OCI-LY7 (cell line): ENCODE measurements around the gene IMPACT.

Experiments
- EZH2phosphoT487 ChIP-seq: fragments of 200-600 bp; sonication (generic); IDR thresholded peaks from 2 replicates; pipeline ENCODE4 v1.6.1; 2018; ENCODE audit warnings: low read depth, borderline replicate concordance, mild to moderate bottlenecking, mixed run types, antibody characterized with exemption, low read length, moderate library complexity, mixed read lengths
- TF ChIP-seq, protein P1 (sequence below): fragments of 200-600 bp; sonication (generic); conservative IDR thresholded peaks from 2 replicates; pipeline ENCODE4 v1.5.1; 2014; ENCODE audit warnings: mild to moderate bottlenecking, antibody characterized with exemption, low read length, moderate library complexity, mixed read lengths

DNA sequence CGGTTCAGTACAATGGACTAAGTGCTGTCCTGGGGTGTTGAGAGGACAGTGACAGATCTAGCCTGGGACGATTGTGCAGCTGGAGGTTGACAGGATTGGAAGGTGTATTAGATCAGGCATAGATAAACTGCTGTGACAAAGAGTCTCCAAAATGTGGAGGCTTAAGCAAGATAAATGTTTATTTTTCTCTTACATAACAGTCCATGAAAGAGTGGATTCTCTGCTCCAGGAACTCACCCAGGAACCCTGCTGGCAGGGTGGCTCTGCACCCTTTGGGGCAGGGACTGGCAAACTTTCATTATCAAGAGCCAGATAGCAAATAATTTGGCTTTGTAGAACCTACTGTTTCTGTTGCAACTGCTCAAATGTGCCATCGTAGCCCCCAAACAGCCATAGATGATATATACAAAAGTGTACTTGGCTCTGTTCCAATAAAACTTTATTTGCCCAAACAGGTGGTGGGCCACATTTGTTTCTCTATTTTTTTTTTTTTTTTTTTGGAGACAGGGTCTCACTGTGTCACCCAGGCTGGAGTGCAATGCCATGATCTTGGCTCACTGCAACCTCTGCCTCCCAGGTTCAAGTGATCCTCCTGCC is 43.6 kb downstream of the IMPACT start:
- TF ChIP-seq EZH2phosphoT487: no peak
- TF ChIP-seq, protein P1, sequence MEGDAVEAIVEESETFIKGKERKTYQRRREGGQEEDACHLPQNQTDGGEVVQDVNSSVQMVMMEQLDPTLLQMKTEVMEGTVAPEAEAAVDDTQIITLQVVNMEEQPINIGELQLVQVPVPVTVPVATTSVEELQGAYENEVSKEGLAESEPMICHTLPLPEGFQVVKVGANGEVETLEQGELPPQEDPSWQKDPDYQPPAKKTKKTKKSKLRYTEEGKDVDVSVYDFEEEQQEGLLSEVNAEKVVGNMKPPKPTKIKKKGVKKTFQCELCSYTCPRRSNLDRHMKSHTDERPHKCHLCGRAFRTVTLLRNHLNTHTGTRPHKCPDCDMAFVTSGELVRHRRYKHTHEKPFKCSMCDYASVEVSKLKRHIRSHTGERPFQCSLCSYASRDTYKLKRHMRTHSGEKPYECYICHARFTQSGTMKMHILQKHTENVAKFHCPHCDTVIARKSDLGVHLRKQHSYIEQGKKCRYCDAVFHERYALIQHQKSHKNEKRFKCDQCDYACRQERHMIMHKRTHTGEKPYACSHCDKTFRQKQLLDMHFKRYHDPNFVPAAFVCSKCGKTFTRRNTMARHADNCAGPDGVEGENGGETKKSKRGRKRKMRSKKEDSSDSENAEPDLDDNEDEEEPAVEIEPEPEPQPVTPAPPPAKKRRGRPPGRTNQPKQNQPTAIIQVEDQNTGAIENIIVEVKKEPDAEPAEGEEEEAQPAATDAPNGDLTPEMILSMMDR: no peak
